Thyroid gland (tissue), 4 donors: ENCODE measurements around the gene RBL2.

ENCODE experiments used
- CTCF ChIP-seq, 6 experiments: fragments of 200-600 bp in 3 of 6; fragments of 450-650 bp in 3 of 6; sonication (generic) in 3 of 6; IDR thresholded peaks; one replicate each; pipeline ENCODE4 v1.5.1; 2016 to 2019; ENCODE audit warnings: antibody characterized with exemption in 6 of 6, mild to moderate bottlenecking in 2 of 6, inconsistent platforms in 1 of 6, moderate library complexity in 1 of 6
- POLR2A ChIP-seq, 2 donors: fragments of 450-650 bp; IDR thresholded peaks; one replicate each; pipeline ENCODE4 v1.6.1; 2017; ENCODE audit warnings: antibody characterized with exemption in 2 of 2, mild to moderate bottlenecking in 2 of 2, moderate library complexity in 1 of 2

GRCh38 chr16:53433930-53434376 lies 318 bp upstream of the RBL2 start:
- no peak for TF ChIP-seq CTCF (IDR thresholded peaks at IDR 0.05)
- TF ChIP-seq POLR2A (IDR thresholded peaks at IDR 0.05), result no peak
